Cardiac fibroblast (primary cell): Measurements from ENCODE around the gene RCBTB2.

ENCODE experiments used
- DNase-seq, 2 donors: peaks; one replicate each; pipeline versions ENCODE4 v3.0.0 to v3.0.0-alpha.2; 2010; ENCODE audit warnings: low read depth in 2 of 2
- H3K4me3 ChIP-seq, 2 donors: replicated peaks in 1 of 2; 1 replicate in 1 of 2; 2 replicates in 1 of 2; pipeline ENCODE4 v1.5.1; 2011; ENCODE audit warnings: low read depth in 2 of 2, low read length in 2 of 2, mild to moderate bottlenecking in 2 of 2, moderate library complexity in 1 of 2
- CTCF ChIP-seq: IDR thresholded peaks from one replicate; pipeline ENCODE4 v1.5.1; 2011; ENCODE audit warnings: low read depth, mild to moderate bottlenecking, low read length, inconsistent platforms

RCBTB2 gene

GRCh38 chr13:48511621-48512230, 21.2 kb downstream of the RCBTB2 start:
- no peak for TF ChIP-seq CTCF
- no peak overlapping the region for H3K4me3 ChIP-seq
- DNase-seq, result no peak

- no peak for TF ChIP-seq CTCF
- no peak overlapping the region for H3K4me3 ChIP-seq
- DNase-seq, result no peak
Measured at GRCh38 chr13:48510698-48511097, 22.2 kb downstream of the RCBTB2 start.

GRCh38 chr13:48508011-48508410, 24.9 kb downstream of the RCBTB2 start:
- DNase-seq, result no peak
- no peak for TF ChIP-seq CTCF
- H3K4me3 ChIP-seq, result no peak overlapping the region

- DNase-seq, result no peak
- no peak for TF ChIP-seq CTCF
- no peak overlapping the region for H3K4me3 ChIP-seq
Measured at GRCh38 chr13:48507021-48507420, 25.9 kb downstream of the RCBTB2 start.

DNA sequence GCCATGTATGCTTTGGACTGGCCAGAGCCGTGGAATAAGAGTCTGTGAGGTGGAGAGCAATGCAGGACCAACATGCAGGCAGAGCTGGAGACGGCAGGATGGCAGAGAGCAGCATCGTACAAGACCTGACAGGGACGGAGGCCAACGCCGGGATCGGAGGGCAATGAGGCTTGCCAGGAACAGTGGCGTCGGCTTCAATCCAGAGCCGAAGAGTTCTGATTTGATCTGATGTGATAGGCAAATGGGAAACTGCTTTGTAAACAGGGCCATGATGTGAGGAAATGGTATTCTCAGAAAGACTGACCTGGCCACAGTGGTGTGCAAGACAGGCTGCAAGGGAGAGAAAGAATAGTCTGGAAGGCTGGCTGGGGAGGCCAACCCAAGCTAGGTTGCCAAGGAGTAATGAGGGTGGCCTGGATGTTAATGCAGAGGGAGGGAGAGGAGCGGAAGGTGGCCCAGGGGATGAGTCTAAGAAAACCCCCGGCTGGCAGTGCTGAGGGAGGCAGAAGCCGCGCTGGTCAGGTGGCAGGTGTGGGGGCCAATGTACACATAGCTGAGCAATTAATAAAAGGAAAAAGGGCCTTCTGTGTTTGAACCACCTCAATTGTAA, 26.7 kb downstream of the RCBTB2 start:
- TF ChIP-seq CTCF, result no peak
- H3K4me3 ChIP-seq, result no peak overlapping the region
- no peak for DNase-seq

GRCh38 chr13:48505597-48506091, 27.2 kb downstream of the RCBTB2 start:
- no peak overlapping the region for H3K4me3 ChIP-seq
- no peak for TF ChIP-seq CTCF
- peak in 1 of 2 donors; percentile 45 for DNase-seq

- no peak overlapping the region for H3K4me3 ChIP-seq
Measured at GRCh38 chr13:48505012-48505411, 27.9 kb downstream of the RCBTB2 start.

More at GRCh38 chr13:48505012-48505411, 27.9 kb downstream of the RCBTB2 start:
- DNase-seq, result no peak
- no peak for TF ChIP-seq CTCF
